Epithelial cell of prostate (primary cell): ENCODE results near the gene DRC7.

ENCODE experiments used
- DNase-seq: peaks from one replicate; pipeline ENCODE4 v3.0.0-alpha.2; 2011; ENCODE audit warnings: low read depth, low spot score
- H3K27ac ChIP-seq: fragments of 450-650 bp; 2 replicates; pipeline ENCODE4 v1.5.1; 2017; ENCODE audit warnings: mild to moderate bottlenecking

DRC7 gene

GRCh38 chr16:57747091-57747490, 52.5 kb downstream of the DRC7 start:
- DNase-seq = no peak
- no peak overlapping the region for H3K27ac ChIP-seq

- no peak for DNase-seq
- no peak overlapping the region for H3K27ac ChIP-seq
Measured at GRCh38 chr16:57747496-57747895, 52.9 kb downstream of the DRC7 start.

- no peak overlapping the region for H3K27ac ChIP-seq
- DNase-seq = no peak
Measured at GRCh38 chr16:57747996-57748395, 53.4 kb downstream of the DRC7 start.

GRCh38 chr16:57748596-57748995, 54.0 kb downstream of the DRC7 start:
- no peak overlapping the region for H3K27ac ChIP-seq
- no peak for DNase-seq

- DNase-seq = no peak
Measured at GRCh38 chr16:57749101-57749692, 54.6 kb downstream of the DRC7 start.

GRCh38 chr16:57749856-57750452, 55.3 kb downstream of the DRC7 start:
- no peak overlapping the region for H3K27ac ChIP-seq
- DNase-seq = no peak

More at GRCh38 chr16:57749101-57749692, 54.6 kb downstream of the DRC7 start:
- H3K27ac ChIP-seq = no peak overlapping the region

- DNase-seq = no peak
- H3K27ac ChIP-seq = no peak overlapping the region
Measured at GRCh38 chr16:57750796-57751538, 56.4 kb downstream of the DRC7 start.

- DNase-seq = no peak
- H3K27ac ChIP-seq = no peak overlapping the region
Measured at GRCh38 chr16:57751539-57752202, 57.1 kb downstream of the DRC7 start.

GRCh38 chr16:57752203-57752580, 57.6 kb downstream of the DRC7 start:
- H3K27ac ChIP-seq = no peak overlapping the region
- no peak for DNase-seq

- no peak overlapping the region for H3K27ac ChIP-seq
- DNase-seq = no peak
Measured at GRCh38 chr16:57752581-57753447, 58.2 kb downstream of the DRC7 start.

GRCh38 chr16:57753448-57754353, 59.1 kb downstream of the DRC7 start:
- DNase-seq = no peak
- H3K27ac ChIP-seq = no peak overlapping the region

GRCh38 chr16:57754354-57755060, 59.9 kb downstream of the DRC7 start:
- DNase-seq = no peak
- H3K27ac ChIP-seq = no peak overlapping the region

GRCh38 chr16:57755061-57755684, 60.6 kb downstream of the DRC7 start:
- no peak for DNase-seq

GRCh38 chr16:57755726-57756423, 61.3 kb downstream of the DRC7 start:
- DNase-seq = no peak
- H3K27ac ChIP-seq = no peak overlapping the region

More at GRCh38 chr16:57755061-57755684, 60.6 kb downstream of the DRC7 start:
- no peak overlapping the region for H3K27ac ChIP-seq

GRCh38 chr16:57756424-57757325, 62.1 kb downstream of the DRC7 start:
- H3K27ac ChIP-seq = no peak overlapping the region
- DNase-seq = no peak

GRCh38 chr16:57757326-57757786, 62.8 kb downstream of the DRC7 start:
- no peak for DNase-seq
- H3K27ac ChIP-seq = no peak overlapping the region
